H1 (cell line): ENCODE data around the gene SLC6A18. TPM values are rescaled to one million over a fixed set of nuclear protein-coding genes. Genes with fewer than 3 reads are reported as not detected.

Experiments used
- CTCF ChIA-PET: fragments of 300-600 bp; sonication (Branson Sonifier 250); formaldehyde crosslinking; loops from one replicate; lab custom pipeline; 2021; ENCODE audit not compliant: partially characterized antibody; lab: Charles Lee
- POLR2A ChIA-PET: fragments of 300-600 bp; sonication (Branson Sonifier 250); formaldehyde crosslinking; loops from one replicate; lab custom pipeline; 2021; ENCODE audit warnings: inconsistent platforms; ENCODE audit not compliant: partially characterized antibody; lab: Charles Lee
- DNase-seq, 2 experiments: peaks; one replicate each; pipeline versions ENCODE4 v3.0.0 to v3.0.0-alpha.2; 2010 to 2022; ENCODE audit warnings: low spot score in 2 of 2, low read depth in 1 of 2, mixed read lengths in 1 of 2
- FAIRE-seq: peaks from 2 replicates; lab custom pipeline; 2011; peaks lifted over from hg19 to GRCh38; lab: Jason Lieb, UNC
- H2AFZ ChIP-seq: 2 replicates; pipeline ENCODE4 v1.8.1; 2012; ENCODE audit warnings: low read length, inconsistent platforms
- H2AK5ac ChIP-seq: 2 replicates; pipeline ENCODE4 v1.6.1; 2013; ENCODE audit warnings: low read depth, low read length
- H2BK120ac ChIP-seq: replicated peaks from 2 replicates; pipeline ENCODE3; 2013; ENCODE audit warnings: low read depth, low read length, inconsistent platforms
- H2BK12ac ChIP-seq: 2 replicates; pipeline ENCODE4 v1.6.1; 2013; ENCODE audit warnings: low read depth, low read length
- H2BK15ac ChIP-seq: 2 replicates; pipeline ENCODE4 v1.6.1; 2013; ENCODE audit warnings: low read length
- H2BK20ac ChIP-seq: 2 replicates; pipeline ENCODE4 v1.6.1; 2013; ENCODE audit warnings: low read length
- H2BK5ac ChIP-seq: 2 replicates; pipeline ENCODE4 v1.6.1; 2013; ENCODE audit warnings: low read depth, low read length
- H3K14ac ChIP-seq: 2 replicates; pipeline ENCODE4 v1.6.1; 2013; ENCODE audit warnings: inconsistent platforms; ENCODE audit not compliant: insufficient read length
- H3K18ac ChIP-seq: 2 replicates; pipeline ENCODE4 v1.6.1; 2013; ENCODE audit warnings: low read length; ENCODE audit errors: extremely low read depth
- H3K23ac ChIP-seq: 2 replicates; pipeline ENCODE4 v1.6.1; 2013; ENCODE audit warnings: inconsistent platforms; ENCODE audit not compliant: insufficient read length
- H3K23me2 ChIP-seq: 2 replicates; pipeline ENCODE4 v1.6.1; 2013; ENCODE audit warnings: low read depth, low read length
- H3K27ac ChIP-seq: 2 replicates; pipeline ENCODE4 v1.6.1; 2011; ENCODE audit warnings: low read depth, low read length, inconsistent platforms
- H3K27me3 ChIP-seq, 4 experiments: replicated peaks in 1 of 4; 1 replicate in 1 of 4; 2 replicates in 3 of 4; pipeline versions ENCODE4 v1.6.1 to v1.8.1; 2011 to 2013; ENCODE audit warnings: low read length in 3 of 4, mild to moderate bottlenecking in 3 of 4, inconsistent platforms in 2 of 4, mixed read lengths in 2 of 4, moderate library complexity in 1 of 4; ENCODE audit not compliant: control insufficient read depth in 3 of 4, insufficient read depth in 3 of 4; ENCODE audit errors: extremely low read depth in 1 of 4
- H3K36me3 ChIP-seq, 4 experiments: 2 replicates each; pipeline versions ENCODE4 v1.6.1 to v1.8.1; 2011 to 2013; ENCODE audit warnings: mild to moderate bottlenecking in 4 of 4, low read length in 3 of 4, moderate library complexity in 2 of 4, control low read depth in 1 of 4, inconsistent platforms in 1 of 4; ENCODE audit not compliant: insufficient read depth in 4 of 4, control insufficient read depth in 2 of 4
- H3K4ac ChIP-seq: replicated peaks from 2 replicates; pipeline ENCODE3; 2013; ENCODE audit warnings: low read length, low read depth, mixed read lengths, inconsistent platforms; ENCODE audit not compliant: insufficient read length
- H3K4me1 ChIP-seq, 4 experiments: replicated peaks in 1 of 4; 1 replicate in 1 of 4; 2 replicates in 3 of 4; pipeline versions ENCODE4 v1.6.1 to v1.8.1; 2011 to 2013; ENCODE audit warnings: low read length in 3 of 4, inconsistent platforms in 2 of 4, mixed read lengths in 1 of 4; ENCODE audit not compliant: insufficient read depth in 4 of 4, control insufficient read depth in 3 of 4
- H3K4me2 ChIP-seq, 2 experiments: 2 replicates each; pipeline versions ENCODE4 v1.6.1 to v1.8.1; 2011 to 2013; ENCODE audit warnings: low read depth in 2 of 2, low read length in 2 of 2, control low read depth in 1 of 2, inconsistent platforms in 1 of 2, mild to moderate bottlenecking in 1 of 2; ENCODE audit not compliant: insufficient read depth in 1 of 2
- H3K4me3 ChIP-seq, 4 experiments: fragments of 200-600, 300-600 bp in 1 of 4; sonication (generic), shearing (Covaris generic), sonication (Bioruptor Twin) in 1 of 4; 2 replicates each; pipeline versions ENCODE4 v1.5.1 to v1.8.1; 2011 to 2016; ENCODE audit warnings: low read length in 4 of 4, low read depth in 3 of 4, control low read depth in 2 of 4, inconsistent platforms in 2 of 4, mild to moderate bottlenecking in 2 of 4, mixed read lengths in 1 of 4, moderate library complexity in 1 of 4; ENCODE audit not compliant: insufficient read depth in 2 of 4; ENCODE audit errors: extremely low read depth in 1 of 4
- H3K56ac ChIP-seq: replicated peaks from 2 replicates; pipeline ENCODE3; 2013; ENCODE audit warnings: low read depth, mild to moderate bottlenecking, mixed read lengths, low read length, inconsistent platforms; ENCODE audit not compliant: insufficient read length
- H3K79me1 ChIP-seq: 2 replicates; pipeline ENCODE4 v1.6.1; 2013; ENCODE audit warnings: low read depth, low read length, control low read depth
- H3K79me2 ChIP-seq, 2 experiments: 2 replicates each; pipeline versions ENCODE4 v1.6.1 to v1.8.1; 2012 to 2013; ENCODE audit warnings: low read length in 2 of 2, mild to moderate bottlenecking in 2 of 2, inconsistent platforms in 1 of 2; ENCODE audit not compliant: insufficient read depth in 2 of 2, control insufficient read depth in 1 of 2
- H3K9ac ChIP-seq, 4 experiments: replicated peaks in 1 of 4; 1 replicate in 1 of 4; 2 replicates in 3 of 4; pipeline versions ENCODE4 v1.6.1 to v1.8.1; 2011 to 2013; ENCODE audit warnings: low read depth in 3 of 4, low read length in 3 of 4, control low read depth in 2 of 4, mild to moderate bottlenecking in 2 of 4, moderate library complexity in 2 of 4, inconsistent platforms in 1 of 4; ENCODE audit errors: extremely low read depth in 1 of 4
- H3K9me3 ChIP-seq, 2 experiments: 2 replicates each; pipeline versions ENCODE4 v1.6.1 to v1.8.1; 2012 to 2013; ENCODE audit warnings: mild to moderate bottlenecking in 2 of 2, moderate library complexity in 2 of 2, control low read depth in 1 of 2, inconsistent platforms in 1 of 2, low read depth in 1 of 2, low read length in 1 of 2, mixed read lengths in 1 of 2; ENCODE audit not compliant: insufficient read depth in 2 of 2
- H4K20me1 ChIP-seq, 2 experiments: replicated peaks in 1 of 2; 2 replicates each; pipeline versions ENCODE3 to v1.8.1; 2011 to 2013; ENCODE audit warnings: inconsistent platforms in 2 of 2, low read length in 2 of 2, mild to moderate bottlenecking in 1 of 2; ENCODE audit not compliant: insufficient read depth in 2 of 2, control insufficient read depth in 1 of 2
- H4K5ac ChIP-seq: 2 replicates; pipeline ENCODE4 v1.6.1; 2013; ENCODE audit warnings: low read length, low read depth, mixed read lengths, inconsistent platforms; ENCODE audit not compliant: insufficient read length
- H4K8ac ChIP-seq: 2 replicates; pipeline ENCODE4 v1.8.0; 2013; ENCODE audit warnings: mild to moderate bottlenecking, moderate library complexity, low read length, inconsistent platforms; ENCODE audit not compliant: insufficient read depth; ENCODE audit errors: extremely low read depth
- H4K91ac ChIP-seq: replicated peaks from 2 replicates; pipeline ENCODE3; 2013; ENCODE audit warnings: low read length, mixed read lengths, inconsistent platforms; ENCODE audit not compliant: insufficient read length
- BACH1 ChIP-seq: IDR thresholded peaks from 2 replicates; pipeline ENCODE4 v1.6.1; 2012; ENCODE audit warnings: low read length, improper control_type of control experiment
- BRCA1 ChIP-seq: IDR thresholded peaks from 2 replicates; pipeline ENCODE4 v1.6.1; 2012; ENCODE audit warnings: low read depth, low read length, improper control_type of control experiment
- CEBPB ChIP-seq: IDR thresholded peaks from 2 replicates; pipeline ENCODE4 v1.6.1; 2012; ENCODE audit warnings: low read depth, low read length
- EZH2 ChIP-seq: fragments of 200-600 bp; sonication (generic); IDR thresholded peaks from 2 replicates; pipeline ENCODE4 v1.7.1; 2012; ENCODE audit warnings: low read depth, mild to moderate bottlenecking, moderate library complexity, low read length, inconsistent platforms; ENCODE audit not compliant: severe bottlenecking
- RAD21 ChIP-seq, 2 experiments: IDR thresholded peaks in 1 of 2; conservative IDR thresholded peaks in 1 of 2; 2 replicates each; pipeline ENCODE4 v1.6.1; 2011; ENCODE audit warnings: low read depth in 2 of 2, low read length in 2 of 2, improper control_type of control experiment in 1 of 2, inconsistent platforms in 1 of 2, mild to moderate bottlenecking in 1 of 2, moderate library complexity in 1 of 2
- SAP30 ChIP-seq: fragments of 300-600 bp; sonication (generic); IDR thresholded peaks from 2 replicates; pipeline ENCODE4 v1.7.1; 2012; ENCODE audit warnings: low read length, moderate library complexity, mild to moderate bottlenecking, inconsistent platforms; ENCODE audit not compliant: insufficient read depth, insufficient replicate concordance
- WGBS, 2 experiments: shearing (Covaris generic) in 1 of 2; methylation state at CpG; one replicate each; pipeline versions ENCODE4 v1.1.6 to v1.1.7; 2013 to 2015; ENCODE audit warnings: low lambda C conversion rate in 2 of 2, mixed read lengths in 2 of 2, inconsistent platforms in 1 of 2, low coverage in 1 of 2, missing lambda C conversion rate in 1 of 2; ENCODE audit not compliant: insufficient replicate concordance in 2 of 2, insufficient coverage in 1 of 2, insufficient read length in 1 of 2; ENCODE audit errors: extremely low coverage in 1 of 2, missing lambda C conversion rate in 1 of 2; 5-methylcytosine and 5-hydroxymethylcytosine counted together
- polyA plus RNA-seq, 7 experiments: library from polyadenylated mRNA; depleted of rRNA in 3 of 7; stranded (reverse) in 5 of 7; unstranded in 2 of 7; fragments of >200 nt in 5 of 7; fragments of 200-250 nt in 2 of 7; gene quantifications; 1 replicate in 5 of 7; 2 replicates in 1 of 7; 4 replicates in 1 of 7; pipeline versions ENCODE4 v1.2.1 to v1.2.3, GENCODE V29; 2011 to 2013; ENCODE audit warnings: missing spikeins in 2 of 7, mixed read lengths in 2 of 7
- total RNA-seq: library from RNA; stranded (reverse); fragmentation: NEBNext Ultra II Directional; extraction: Animal tissue kit (Norgen Biotek cat#: 25700); gene quantifications from 2 replicates; pipeline ENCODE4 v1.2.1, GENCODE V29; 2021
- TF ChIP-seq, protein P1 (sequence below): IDR thresholded peaks from 2 replicates; pipeline ENCODE4 v1.6.1; 2012; ENCODE audit warnings: low read length, inconsistent platforms

SLC6A18 gene
- total and polyA plus RNA-seq, 2 of the 8 experiments (the other 6 are each of a cell fraction or from before 2014, with no cell fraction given), result not detected

DNA sequence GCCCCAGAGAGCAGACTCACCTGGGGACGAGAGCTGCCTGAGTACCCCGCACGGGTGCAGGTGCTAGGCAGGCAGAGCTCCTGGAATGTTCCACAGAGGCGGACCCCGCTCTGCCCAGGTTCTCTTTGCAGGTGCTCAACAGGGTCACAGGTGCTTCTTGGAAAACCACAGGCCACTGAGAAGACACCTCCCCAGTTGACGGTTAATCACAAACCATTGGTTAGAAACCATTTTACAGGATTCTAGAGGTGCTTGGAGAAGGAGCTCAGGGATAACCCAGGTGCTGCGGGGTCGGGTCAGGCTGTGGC, 41.1 kb upstream of the SLC6A18 start:
- no peak overlapping the region for H4K91ac ChIP-seq
- H3K18ac ChIP-seq, result no peak overlapping the region
- no peaks in the 10 kb centered on the region for H3K79me2 ChIP-seq
- no peak for DNase-seq
- no peaks in the 10 kb centered on the region for H3K27me3 ChIP-seq
- FAIRE-seq, result no peak
- H3K4me2 ChIP-seq, result no peak overlapping the region
- H3K9ac ChIP-seq, result no peak overlapping the region
- no peaks in the 10 kb centered on the region for H3K23me2 ChIP-seq
- H4K20me1 ChIP-seq, result no peaks in the 10 kb centered on the region
- no peak overlapping the region for H3K14ac ChIP-seq
- no peak overlapping the region for H2AFZ ChIP-seq
- CTCF ChIA-PET, result interaction anchor here (0.8 to 5.5 kb wide), 8 partner anchors 9 to 461 kb away, joined by 3 to 30 read pairs (median 5); partner anchors contain the start of gene SLC6A19
- no peak overlapping the region for H2BK120ac ChIP-seq
- H3K4me3 ChIP-seq, result no peak overlapping the region
- 93% methylated on average over 8 of the region's 8 CpGs; no CpG with 5 or more reads in 1 of the 2 experiments for WGBS, 2 experiments
- no peak overlapping the region for H3K27ac ChIP-seq
- no peak overlapping the region for H3K23ac ChIP-seq
- no peak overlapping the region for H4K8ac ChIP-seq
- H2BK15ac ChIP-seq, result no peak overlapping the region
- no peak overlapping the region for H2BK20ac ChIP-seq
- H3K56ac ChIP-seq, result no peak overlapping the region
- no peak overlapping the region for H3K4ac ChIP-seq
- POLR2A ChIA-PET, result interaction anchor here (1.1 kb wide), 1 partner anchor 24 kb away, joined by 3 read pairs; no protein-coding TSS in a partner anchor
- H2BK12ac ChIP-seq, result no peak overlapping the region
- peaks cover 0 to 3% (median 0%) of the 10 kb centered on the region in 4 experiments; a peak in 1 of 7 replicates for H3K4me1 ChIP-seq
- peaks cover 0 to 3% of the 10 kb centered on the region in 2 experiments; a peak in 1 of 4 replicates for H3K9me3 ChIP-seq
- no peaks in the 10 kb centered on the region for H3K36me3 ChIP-seq
- H3K79me1 ChIP-seq, result no peaks in the 10 kb centered on the region
- H2BK5ac ChIP-seq, result no peak overlapping the region
- no peak overlapping the region for H4K5ac ChIP-seq
- no peak overlapping the region for H2AK5ac ChIP-seq
- no peak for TF ChIP-seq RAD21 (IDR thresholded peaks at IDR 0.05 in 1 of 2, conservative IDR thresholded peaks at IDR 0.05 in 1 of 2; ENCODE audit: low read depth in 2 of 2, low read length in 2 of 2)
- TF ChIP-seq BACH1, result no peak
- no peak for TF ChIP-seq CEBPB
- TF ChIP-seq, protein P1, sequence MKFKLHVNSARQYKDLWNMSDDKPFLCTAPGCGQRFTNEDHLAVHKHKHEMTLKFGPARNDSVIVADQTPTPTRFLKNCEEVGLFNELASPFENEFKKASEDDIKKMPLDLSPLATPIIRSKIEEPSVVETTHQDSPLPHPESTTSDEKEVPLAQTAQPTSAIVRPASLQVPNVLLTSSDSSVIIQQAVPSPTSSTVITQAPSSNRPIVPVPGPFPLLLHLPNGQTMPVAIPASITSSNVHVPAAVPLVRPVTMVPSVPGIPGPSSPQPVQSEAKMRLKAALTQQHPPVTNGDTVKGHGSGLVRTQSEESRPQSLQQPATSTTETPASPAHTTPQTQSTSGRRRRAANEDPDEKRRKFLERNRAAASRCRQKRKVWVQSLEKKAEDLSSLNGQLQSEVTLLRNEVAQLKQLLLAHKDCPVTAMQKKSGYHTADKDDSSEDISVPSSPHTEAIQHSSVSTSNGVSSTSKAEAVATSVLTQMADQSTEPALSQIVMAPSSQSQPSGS, result no peak
- no peak for TF ChIP-seq BRCA1
- TF ChIP-seq EZH2, result no peak
- TF ChIP-seq SAP30, result no peak
